GM18951 (cell line): ENCODE data around the gene PRSS56.

Experiments used
- POLR2A ChIP-seq: IDR thresholded peaks from 4 replicates; pipeline ENCODE4 v1.6.1; 2011; ENCODE audit warnings: mild to moderate bottlenecking; ENCODE audit not compliant: insufficient read length, insufficient read depth; ENCODE audit errors: extremely low read depth
- in situ Hi-C: fragments of 300-500 bp; cut with MboI; formaldehyde crosslinking; loops from one replicate; pipeline ENCODE4 v1.12.0; 2022; ENCODE audit warnings: low sequenced_read_pairs, mixed read lengths, inconsistent platforms; ENCODE audit not compliant: unreplicated experiment

Gene PRSS56

GRCh38 chr2:232482301-232483238, 37.6 kb upstream of the PRSS56 start:
- TF ChIP-seq POLR2A, result no peak
- in situ Hi-C loops, result no loop called here

DNA sequence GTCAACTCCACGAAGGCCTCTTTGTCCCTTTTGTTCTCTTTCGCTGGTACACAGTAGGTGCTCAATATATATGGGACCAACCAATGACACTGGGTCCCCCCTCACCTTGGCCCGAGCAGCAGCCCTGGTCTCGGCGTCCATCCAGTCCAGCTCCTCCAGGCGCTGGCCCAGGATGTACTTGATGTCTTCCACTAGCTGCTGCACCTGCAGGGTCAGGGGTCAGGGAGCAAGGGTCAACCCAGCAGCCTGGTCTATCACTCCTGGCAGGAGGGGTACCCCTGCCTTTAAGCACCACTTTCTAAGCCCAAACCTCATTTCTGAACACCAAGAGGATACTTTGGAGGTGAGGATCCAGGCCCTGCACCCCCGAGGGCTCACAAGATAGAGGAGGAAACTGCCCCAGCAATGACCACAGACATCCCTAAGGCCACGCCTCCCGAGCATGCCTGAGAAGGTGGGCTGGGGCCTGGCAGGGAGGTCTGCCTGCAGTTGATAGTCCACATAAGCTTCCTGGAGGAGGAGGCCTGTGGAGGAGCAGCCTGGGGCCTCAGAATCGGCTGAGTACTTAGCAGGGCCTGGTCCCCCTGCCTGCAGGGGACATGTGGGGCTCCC, 36.8 kb upstream of the PRSS56 start:
- no peak for TF ChIP-seq POLR2A

DNA sequence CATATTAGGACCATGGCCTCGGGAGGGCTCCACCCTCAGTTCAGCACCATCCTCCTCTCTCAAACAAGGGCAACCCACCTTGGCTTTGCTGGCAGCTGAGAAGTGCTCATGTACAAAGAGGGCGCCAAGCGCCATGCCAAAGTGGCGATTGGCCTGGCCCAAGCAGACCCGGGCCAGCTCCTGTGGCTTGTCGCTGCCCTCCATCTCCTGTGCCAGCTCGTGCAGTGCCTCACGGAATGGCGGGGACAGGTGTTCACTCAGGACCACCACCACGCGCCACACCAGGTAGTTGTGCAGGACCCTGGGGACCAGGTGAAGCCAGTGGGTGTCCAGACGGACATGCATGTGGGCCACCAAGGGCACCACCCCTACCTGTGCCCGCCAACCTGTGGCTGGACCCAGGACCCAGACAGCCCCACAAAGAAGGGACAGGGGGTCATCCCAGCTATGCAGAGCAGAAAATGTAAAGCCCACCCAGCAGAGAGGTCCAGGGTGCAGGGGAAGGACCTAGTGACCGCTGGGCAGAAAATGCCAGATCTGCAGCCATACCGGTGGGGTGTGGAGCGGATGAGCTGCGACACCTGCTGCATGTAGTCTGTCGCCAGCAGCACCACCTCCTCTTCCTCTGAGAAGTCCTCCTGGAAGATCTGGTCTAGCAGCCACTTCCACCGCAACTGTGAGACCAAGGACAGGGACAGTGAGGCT, 36.1 kb upstream of the PRSS56 start:
- TF ChIP-seq POLR2A, result no peak
- in situ Hi-C loops, result no loop called here

More for the DNA sequence above, 36.8 kb upstream of the PRSS56 start:
- in situ Hi-C loops, result no loop called here

DNA sequence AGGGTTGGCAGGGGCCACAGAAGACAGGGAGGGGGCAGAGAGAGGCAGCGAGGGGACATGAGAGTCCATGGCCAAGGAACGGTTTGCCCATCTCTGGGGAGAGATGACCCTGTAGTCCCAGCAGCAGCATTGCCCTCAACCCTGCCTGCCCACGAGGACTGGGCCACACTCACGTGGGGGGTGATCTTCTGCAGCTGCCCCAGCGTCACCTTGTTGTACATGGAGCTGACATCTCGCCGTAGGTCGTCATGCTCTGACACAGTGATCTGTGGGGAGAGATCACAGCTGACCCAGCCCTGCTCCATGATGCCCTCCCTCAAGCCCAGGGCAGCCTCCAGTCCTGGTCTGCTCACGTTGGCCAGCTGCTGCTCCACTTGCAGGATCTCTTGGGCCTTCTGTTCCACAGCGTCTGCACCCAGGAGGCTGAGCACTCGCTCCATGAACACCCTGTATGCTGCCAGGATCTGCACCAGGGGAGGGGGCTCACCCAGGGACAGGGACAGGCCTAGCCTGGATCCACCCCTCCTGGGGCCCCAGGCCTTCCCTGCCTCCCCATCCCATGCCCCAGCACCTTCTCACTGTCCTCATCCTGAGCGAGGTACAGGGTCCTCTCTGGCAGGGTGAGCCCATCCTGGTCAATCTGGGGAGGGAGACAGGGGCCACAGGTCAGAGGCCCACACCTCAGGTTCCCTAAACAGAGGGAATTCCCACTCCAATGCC, 35.4 kb upstream of the PRSS56 start:
- in situ Hi-C loops, result no loop called here

DNA sequence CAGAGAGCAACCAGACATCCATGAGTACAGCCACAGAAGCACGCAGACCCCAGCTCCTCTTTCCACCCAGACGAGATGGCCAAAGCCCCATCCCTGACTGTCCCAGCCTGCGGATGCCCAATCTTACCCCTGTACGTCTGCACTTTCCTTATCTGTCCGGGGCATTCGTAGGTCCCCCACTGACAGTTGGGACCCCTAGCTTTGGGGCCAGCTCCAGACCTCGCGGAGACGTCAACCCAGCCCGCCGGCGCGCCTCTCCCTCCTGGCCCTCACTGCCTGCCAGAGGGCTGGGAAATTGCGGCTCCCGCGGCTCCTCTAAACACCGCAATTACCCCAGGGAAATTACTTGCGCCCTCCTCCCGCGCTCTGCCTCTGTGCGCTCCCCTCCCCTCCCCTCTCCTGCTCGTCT, 34.8 kb upstream of the PRSS56 start:
- in situ Hi-C loops, result no loop called here
- no peak for TF ChIP-seq POLR2A

More for the DNA sequence above, 35.4 kb upstream of the PRSS56 start:
- TF ChIP-seq POLR2A, result no peak

GRCh38 chr2:232485757-232486557, 34.2 kb upstream of the PRSS56 start:
- no peak for TF ChIP-seq POLR2A
- in situ Hi-C loops, result no loop called here

- in situ Hi-C loops, result no loop called here
- no peak for TF ChIP-seq POLR2A
Measured at GRCh38 chr2:232486558-232487384, 33.4 kb upstream of the PRSS56 start.

GRCh38 chr2:232487385-232488096, 32.6 kb upstream of the PRSS56 start, which contains the start of gene ECEL1:
TSS of gene ECEL1 (minus strand) at chr2:232487834. CDS start at chr2:232486653, 1,181 bp downstream.
- TF ChIP-seq POLR2A, result no peak
- in situ Hi-C loops, result no loop called here

- in situ Hi-C loops, result no loop called here
Measured at GRCh38 chr2:232488097-232488711, 32.0 kb upstream of the PRSS56 start.

GRCh38 chr2:232488721-232489300, 31.4 kb upstream of the PRSS56 start:
- in situ Hi-C loops, result no loop called here
- no peak for TF ChIP-seq POLR2A

More at GRCh38 chr2:232488097-232488711, 32.0 kb upstream of the PRSS56 start:
- no peak for TF ChIP-seq POLR2A
